HG03196 (cell line): ENCODE measurements around the gene MICAL2.

Experiments
- ATAC-seq: cut with Tn5 transposase; IDR thresholded peaks from one replicate; pipeline ENCODE4 v1.9.1; 2021; ENCODE audit not compliant: unreplicated experiment

The MICAL2 gene

DNA sequence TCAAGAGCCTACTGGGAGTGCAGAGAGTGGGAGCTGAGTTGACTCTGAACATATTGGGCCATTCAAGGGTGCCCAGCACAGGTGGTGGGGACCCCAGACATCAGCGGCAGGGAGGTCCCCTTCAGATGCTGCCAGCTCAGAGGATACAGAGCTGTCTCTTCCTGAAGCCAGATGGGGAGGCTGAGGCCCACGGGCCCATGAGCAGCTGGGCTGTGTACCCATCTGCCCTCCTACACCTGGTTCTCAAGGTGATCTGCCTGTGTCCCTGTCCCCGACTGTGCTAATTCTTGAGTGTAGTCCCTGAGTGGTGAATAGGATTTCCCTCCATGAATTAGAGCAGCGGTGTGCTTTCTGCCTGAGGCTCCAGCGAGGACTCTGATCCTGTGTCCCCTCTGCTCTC lies 76.3 kb downstream of the MICAL2 start:
- ATAC-seq = no peak

DNA sequence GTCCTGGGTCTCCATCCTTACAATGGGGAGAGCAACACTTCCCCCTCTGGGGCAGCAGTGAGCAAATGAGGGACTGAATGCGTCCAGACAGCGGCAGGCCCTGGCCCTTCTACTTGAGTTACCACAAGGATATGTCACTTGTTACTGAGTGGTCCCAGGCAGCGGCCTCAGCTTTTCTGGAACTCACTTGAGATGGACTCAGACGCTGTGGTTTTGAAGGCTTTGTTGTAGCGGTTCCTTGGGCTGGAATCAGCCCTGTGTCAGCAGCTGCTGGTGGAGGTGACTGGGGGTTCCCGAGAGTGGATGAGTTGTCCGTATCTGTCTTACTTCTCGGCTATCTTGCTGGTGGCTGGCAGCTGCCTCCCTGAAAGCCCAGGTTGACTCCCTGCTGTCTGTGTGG lies 77.0 kb downstream of the MICAL2 start:
- ATAC-seq = no peak

DNA sequence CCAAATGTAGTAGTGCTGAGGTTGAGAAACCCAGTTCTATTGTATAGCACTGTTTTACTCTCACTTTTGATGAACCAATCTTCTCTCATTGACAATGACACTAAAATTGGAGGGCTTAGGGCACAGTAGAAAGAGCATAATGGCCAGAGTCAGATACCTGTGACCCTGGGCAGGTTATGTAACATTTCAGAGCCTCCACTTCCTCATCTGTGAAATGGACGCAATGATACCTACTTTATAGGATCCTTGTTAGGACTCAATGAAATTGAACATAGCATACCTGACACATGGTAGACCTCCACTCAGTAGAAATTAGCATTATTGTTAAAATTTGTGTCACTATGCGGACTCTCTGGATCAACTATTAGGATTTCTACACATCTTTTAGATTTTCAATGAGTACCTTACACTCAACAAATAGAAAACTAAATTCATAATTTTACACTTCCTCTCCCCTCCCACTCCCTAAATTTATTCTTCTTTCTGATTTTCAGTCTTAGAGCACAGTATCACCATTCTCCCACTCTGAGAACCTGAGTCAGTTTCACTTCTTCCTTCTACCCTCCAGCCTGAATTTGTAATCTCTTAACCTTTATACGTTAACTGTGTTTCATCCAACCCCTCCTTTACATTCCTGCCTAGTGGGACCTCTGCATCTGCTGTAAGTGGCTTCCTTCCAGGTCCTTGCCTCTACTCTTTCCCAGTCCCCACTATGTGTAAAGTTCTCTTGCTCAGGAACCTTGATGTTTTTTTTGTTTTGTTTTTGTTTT lies 78.3 kb downstream of the MICAL2 start:
- ATAC-seq = peak; percentile 74

DNA sequence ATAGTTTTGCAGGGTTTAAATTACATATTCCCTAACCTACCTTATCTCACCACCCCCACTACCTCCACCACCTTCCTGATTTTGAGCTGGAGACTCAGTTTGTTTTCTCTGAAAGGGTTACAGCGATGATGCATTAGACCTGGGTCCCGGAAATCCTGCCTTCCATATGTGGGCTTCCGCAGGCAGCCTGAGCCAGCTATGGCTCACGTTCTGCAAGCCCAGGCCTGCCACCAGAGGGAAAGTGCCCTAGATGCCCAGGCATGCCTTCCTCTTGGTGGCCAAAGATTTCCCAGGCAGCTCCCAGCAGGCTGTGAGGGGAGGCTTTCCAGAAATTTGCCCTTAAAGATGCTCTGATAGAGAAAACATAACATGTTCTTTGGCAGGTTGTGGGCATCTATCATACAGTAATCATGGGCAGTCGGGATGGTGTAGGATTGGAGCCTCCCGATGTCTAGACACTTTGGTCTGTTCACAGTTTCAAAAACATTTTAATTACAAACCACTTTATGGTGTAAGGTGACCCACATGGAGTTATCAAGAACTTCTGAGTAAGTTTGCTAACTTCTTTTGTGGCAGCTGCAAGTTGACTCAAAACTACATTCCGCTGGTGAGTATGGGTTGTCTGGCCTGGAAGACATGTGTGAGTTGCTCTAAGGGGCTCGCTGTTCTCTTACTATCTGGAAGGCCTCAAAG lies 79.3 kb downstream of the MICAL2 start:
- ATAC-seq = no peak

DNA sequence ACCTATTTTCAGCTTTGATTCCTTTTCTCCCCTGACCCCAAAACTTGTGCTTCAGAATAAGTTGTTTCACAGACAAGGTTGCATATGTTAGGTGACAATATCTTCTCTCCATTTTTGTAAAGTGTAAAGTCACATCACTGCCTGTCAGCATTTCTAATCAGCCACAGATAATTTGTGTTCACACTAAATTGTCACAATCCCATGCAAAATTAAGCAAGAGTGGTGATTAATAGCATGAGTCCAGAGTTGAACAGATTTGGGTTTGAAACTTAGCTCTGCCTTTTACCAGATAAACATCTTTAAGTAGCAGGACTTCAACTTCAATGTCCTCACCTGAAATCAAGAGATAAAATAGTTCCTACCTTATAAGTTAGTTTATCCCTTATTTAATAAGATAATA lies 80.1 kb downstream of the MICAL2 start:
- ATAC-seq = no peak

DNA sequence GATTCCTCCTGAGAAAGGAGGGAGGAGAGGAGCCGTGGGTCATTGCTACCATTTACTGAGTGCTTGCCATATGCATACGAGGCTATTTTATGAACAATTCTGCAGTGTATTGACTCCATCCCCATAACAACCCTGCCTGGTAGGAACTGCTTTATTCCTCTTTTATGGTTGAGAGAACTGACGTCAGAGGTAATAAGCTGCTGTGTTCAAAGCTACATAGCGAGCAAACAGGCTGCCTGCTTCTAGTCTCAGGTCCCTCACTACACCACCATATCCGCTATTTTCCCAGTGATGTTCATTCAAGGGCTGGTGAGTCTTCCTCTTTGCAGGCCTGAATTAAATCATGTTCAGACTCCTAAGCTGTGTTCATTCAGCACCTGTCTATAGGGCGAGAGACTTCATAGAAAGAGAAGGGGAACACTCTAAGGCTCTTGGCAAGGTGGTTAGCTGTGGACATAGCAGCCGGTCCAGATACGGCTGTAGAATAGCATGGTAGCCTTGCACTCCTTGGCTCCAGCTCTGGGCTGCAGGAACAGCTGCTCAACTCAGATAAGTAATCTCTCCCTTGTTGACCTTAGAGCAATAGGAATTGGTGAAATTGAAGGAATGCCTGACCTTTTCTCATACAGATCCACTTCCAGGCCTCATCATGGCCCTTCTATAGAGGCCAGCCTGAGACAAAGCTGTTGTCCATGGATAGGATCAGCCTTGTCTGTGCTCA lies 82.6 kb downstream of the MICAL2 start:
- no peak for ATAC-seq

DNA sequence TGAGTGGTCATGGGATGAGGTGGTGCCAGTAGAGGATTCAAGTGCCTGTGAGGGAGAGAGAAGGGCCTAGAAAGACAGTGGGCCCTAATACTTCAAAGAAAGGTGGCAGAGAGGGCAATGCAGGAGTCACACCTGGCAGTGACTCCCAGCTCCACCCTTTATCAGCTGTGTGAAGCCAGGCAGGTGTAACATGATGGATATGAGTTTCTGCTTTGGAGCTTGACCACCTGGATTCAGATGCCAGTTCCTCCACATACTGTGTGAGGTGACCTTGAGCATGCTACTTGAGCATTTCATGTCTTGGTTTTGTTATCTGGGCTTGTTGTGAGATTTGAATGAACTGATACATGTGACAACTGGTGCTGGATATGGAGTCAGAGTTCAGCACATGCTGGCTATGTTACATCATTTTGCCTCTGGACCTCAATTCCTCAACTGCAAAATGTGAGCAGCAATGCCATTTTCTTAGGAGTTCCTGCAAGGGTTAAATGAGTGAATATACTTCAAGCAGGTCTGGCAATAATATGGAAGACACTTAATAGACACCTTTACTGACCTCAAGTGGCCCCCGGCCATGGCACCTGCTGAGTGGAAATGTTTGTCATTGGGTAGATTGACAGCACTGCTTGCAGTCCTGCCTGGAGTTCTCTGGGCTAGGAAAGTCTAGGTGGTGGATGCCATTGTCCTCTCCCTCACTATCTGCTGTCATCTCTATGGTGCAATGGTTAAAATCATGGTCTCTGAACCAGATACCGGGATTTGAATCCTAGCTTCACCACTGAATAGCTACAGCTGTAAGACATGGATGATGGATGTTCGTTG lies 83.3 kb downstream of the MICAL2 start:
- no peak for ATAC-seq

DNA sequence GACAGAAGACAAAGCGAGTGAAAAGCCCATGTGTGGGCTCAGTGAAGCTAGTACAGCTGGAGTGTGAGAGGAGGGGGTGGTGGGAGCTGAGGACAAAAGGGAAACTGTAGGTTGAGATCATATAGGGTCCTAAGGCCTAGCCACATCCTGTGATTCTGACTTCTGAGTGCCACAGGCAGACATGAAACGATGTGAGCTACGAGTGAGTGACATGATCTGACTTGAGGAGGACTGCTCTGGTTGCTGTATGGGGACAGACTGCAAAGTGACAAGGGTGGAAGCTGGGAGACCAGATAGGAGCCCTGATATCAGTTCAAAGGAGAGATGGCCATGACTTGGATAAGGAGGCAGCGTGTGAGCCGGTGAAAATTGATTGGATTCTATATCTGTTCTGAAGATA lies 85.4 kb downstream of the MICAL2 start:
- peak; percentile 82 for ATAC-seq

DNA sequence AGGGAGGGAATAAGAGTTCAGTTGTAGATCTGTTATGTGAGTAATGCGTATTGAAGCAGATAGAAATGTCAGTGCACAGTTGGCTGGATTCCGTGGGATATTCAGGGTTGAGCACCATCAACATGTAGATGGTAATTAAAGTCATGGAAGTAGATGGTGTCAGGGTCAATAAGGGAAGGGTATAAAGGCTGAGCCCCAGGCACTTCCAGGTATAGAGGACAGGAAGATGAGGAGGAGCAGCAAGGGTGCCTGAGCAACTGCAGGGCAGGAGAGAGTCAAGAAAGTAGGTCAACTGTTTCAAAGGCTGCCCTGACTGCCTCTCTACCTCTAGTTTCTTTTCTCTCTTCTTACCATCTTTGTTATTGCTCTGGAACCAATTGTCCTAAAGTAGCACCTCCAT lies 85.9 kb downstream of the MICAL2 start:
- ATAC-seq = no peak

DNA sequence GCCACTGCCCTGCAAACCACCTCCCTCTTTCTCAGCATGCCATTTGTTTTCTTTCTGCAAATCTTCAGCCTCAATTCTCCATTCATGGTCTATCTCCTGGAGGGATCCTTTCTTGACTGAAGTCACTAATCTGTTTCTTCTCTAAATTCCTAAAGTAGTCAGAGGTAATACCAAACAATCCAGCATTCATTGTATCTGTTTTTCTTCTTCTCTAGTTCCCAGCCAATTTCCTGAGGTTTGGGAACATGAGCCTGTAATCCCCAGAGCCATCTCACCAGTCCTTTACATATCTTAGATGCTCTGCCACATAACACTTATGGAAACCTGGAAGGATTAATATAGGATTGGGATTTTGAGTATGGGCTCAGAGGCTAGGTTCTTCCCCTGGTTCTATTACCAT lies 86.5 kb downstream of the MICAL2 start:
- no peak for ATAC-seq

DNA sequence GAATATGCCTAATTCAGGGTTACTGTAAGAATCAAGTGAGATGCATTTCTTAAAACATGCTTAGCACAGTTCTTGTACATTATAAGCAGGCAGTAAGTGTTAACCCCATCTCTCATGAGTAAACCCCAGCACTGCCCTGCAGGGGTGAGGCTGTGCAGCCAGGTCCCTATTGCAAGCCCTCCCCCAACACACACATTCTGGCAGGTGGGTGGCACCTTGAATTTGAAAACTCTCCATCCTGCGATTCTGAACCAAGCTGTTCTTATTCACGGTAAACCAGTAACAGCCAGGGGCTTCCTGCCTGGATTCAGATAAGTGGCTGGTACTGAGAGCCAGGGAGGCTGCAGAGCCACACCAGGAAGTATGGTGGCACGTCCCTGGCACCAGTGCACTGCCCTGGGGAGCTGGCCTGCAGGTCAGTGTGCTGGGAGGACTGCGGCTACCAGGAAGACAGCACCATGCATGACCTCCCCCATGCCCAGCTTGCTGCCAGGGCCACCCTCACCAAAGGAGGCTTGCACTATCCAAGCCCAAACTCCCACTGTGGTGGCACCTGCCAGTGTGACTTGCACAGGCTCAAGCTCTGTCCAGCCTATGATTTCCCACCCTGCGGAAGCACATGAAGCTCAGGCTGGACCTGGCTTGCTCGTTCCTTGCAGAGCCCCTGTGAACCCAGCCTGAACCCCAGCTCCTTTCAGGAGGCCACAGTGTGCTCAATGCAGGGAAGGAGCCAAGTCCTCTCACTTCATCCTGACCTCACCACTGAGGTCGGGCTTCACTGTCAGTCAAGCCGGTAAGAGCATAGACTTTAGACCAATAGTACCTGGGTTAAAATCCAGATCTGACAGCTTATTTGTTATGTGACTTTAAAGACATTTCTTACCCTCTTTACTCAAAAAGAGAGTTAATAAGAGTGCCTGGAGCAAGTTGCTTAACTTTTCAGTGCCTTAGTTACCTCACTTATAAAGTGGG lies 88.1 kb downstream of the MICAL2 start:
- ATAC-seq = no peak

DNA sequence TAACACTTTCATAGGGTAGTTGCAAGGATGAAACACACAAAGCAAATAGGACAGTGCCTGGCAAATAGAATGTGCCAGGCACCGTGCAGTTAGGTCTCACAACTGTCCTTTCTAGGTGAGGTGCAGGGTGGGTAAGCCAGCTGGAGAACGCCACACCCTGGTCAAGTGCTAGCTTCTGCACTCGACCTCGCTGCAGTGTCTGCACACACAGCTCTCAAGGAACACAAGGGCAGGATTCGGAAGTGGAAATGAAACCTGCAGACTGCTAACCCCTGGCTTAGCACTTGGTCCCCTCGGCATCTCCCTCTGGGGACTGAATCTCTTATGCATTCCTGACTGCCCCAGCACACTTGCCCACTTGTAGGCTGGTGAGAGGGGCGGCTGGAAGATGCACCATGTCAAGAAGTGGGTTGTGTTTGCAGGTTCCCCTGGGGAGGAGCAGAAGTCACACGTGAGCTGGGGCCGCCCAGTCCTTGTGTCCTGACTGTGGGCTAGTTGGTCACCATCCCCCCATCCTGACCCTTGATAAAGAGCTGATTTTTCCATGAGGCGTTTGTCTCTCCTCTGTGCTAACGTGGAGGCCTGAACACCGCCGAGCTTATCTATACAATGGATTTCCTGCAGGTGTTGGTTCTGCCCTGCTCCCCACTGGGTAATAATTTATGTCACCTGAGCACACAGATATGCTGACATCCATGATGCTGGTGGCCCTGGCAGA lies 89.0 kb downstream of the MICAL2 start:
- no peak for ATAC-seq

DNA sequence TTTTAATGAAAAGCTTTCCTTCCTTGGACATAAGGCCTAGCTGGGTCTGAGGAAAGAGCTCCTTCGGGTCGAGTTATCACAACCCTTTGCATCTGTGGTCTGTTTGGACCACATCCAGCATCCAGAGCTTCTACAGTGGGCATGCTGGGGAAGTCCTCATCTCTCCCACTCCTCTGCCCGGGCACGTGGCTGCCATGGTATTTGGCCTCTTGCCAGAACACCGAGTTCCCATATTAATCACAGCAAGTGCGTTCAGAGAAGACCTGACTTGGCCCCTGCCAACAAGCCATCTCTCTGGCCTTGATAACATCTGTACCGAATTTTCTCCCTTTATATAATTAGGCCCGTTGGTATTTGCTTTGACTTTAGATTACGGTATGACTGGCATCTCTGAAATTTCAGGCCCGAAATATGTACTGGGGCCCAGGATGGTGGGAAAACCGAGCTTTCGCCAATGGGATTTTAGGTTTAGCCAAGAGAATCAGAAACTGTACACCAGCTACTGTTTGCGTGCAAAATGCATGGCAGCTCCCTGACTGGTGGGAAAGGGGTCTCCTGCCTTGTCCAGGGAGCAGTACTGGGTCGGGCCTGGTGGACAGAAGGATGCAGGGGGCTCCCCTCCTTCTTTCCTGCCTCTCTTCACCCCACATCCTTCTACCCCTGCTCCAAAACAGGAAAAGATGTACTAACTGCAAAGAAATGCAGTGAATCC lies 90.0 kb downstream of the MICAL2 start:
- ATAC-seq = no peak

DNA sequence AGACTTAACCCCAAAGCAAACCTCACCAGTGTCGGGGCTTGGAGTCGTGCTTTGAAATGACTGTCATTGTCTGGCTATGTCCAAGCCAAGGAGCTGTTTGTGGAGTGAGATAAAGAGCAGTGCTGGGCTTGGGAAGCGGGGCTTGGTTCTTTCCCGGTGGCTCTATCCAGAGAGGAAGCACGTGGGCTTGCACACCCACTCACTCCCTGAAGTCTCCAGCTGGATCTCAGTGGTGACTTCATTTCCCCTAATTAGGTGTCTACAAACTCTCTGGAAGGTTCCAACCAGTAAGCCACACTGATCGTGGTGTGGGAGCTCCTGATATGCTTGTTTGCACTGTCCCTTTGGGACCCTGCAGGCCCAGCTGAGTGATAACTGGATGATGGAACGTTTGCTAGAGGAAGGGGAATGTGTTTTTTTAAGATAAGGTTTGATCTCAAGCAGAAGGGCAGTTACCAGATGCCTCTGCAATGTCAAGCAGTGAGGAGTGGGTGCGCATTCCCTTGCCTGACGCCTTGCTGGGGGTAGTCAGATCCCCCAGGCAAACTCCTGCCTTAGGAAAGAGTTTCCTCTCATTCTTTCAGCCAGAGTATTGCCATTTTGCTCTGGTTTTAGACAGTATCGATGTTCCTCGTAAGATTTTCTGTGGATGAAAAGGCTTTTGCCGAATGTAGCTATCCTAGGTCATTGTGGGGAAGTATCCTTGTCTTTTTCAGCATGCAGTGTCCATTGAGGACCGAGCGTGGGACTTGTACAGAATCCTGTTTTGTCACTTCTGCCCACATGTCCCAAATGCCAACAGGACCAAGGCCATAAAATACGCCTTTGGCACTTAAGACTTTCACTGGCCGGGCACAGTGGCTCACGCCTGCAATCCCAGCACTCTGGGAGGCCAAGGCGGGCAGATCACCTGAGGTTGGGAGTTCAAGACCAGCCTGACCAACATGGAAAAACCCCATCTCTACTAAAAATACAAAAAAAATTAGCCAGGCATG lies 90.9 kb downstream of the MICAL2 start:
- no peak for ATAC-seq

DNA sequence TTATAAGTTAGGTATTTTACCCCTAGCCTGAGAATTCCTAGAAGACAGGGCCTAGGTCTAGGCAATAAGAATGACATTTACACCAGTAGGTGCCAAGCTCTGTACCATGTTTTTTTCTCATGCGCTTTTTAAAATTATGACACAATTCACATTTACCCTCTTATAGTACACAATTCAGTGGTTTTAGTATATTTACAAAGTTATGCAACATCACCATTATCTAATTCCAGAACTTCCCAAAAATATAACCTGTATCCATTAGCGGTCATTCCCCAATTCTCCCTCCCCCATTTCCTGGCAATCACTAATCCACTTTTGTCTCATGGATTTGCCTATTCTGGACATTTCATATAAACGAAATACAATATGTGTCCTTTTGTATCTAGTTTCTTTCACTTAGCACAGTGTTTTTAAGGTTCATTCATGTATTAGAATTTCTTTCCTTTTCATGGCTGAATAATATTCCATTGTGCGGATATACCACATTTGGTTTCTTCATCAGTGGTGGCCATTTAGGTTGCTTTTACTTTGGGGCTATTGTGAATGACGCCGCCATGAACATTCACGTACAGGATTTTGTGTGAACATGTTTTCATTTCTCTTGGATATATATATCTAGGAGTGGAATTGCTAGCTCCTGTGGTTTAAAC lies 92.4 kb downstream of the MICAL2 start:
- no peak for ATAC-seq

DNA sequence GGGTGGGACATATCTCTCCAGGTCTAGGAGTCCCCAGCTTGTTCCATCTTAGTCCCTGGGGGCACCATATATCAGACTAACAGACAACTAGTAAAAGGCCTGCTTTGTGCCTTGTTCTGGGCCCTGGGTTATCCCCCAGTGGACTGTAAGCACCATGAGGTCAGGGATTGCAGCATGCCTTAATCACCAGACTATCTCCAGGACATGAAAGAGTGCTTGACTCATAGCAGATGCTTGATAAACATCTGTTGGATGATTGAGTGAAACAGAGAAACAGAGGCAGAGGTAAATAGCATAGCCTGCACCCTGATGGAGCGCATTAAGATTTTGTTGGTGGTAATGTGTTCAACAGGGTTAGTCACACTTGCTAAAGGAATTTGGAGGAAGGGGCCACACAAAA lies 94.1 kb downstream of the MICAL2 start:
- no peak for ATAC-seq

DNA sequence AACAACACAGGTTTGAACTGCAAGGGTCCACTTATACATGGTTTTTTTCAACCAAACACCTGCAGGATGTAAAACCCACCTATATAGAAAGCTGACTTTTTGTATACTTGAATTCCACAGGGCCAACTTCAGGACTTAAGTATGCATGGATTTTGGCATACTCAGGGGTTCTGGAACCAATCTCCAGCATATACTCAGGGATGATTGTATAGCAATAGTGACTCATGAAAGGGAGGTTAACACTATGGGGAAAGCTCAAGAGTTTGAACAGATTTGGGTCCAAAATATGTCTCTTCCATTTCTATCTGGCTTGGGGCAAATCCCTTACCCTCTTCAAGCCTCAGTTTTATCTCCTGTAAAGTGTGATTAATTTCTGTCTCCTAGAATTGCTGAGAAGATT lies 94.9 kb downstream of the MICAL2 start:
- ATAC-seq = no peak
